ENCODE measurements around the gene UROC1. TPM values are rescaled to one million over a fixed set of nuclear protein-coding genes. Genes with fewer than 3 reads are reported as not detected.

Gene UROC1
- polyA plus RNA-seq, 3 donors = 0.09 to 0.29 (median 0.10) TPM

- no peak for DNase-seq (ENCODE audit: extremely low read depth in 1 of 11, low read depth in 9 of 11, low spot score in 4 of 11)
Measured at GRCh38 chr3:126548556-126549466, 31.2 kb upstream of the UROC1 start.

GRCh38 chr3:126547721-126548120, 30.1 kb upstream of the UROC1 start:
- DNase-seq (ENCODE audit: extremely low read depth in 1 of 11, low read depth in 9 of 11, low spot score in 4 of 11) = no peak

GRCh38 chr3:126546549-126547239, 29.1 kb upstream of the UROC1 start:
- DNase-seq (ENCODE audit: extremely low read depth in 1 of 11, low read depth in 9 of 11, low spot score in 4 of 11) = no peak

- DNase-seq (ENCODE audit: extremely low read depth in 1 of 11, low read depth in 9 of 11, low spot score in 4 of 11) = no peak
Measured at GRCh38 chr3:126546013-126546412, 28.4 kb upstream of the UROC1 start.

- DNase-seq (ENCODE audit: extremely low read depth in 1 of 11, low read depth in 9 of 11, low spot score in 4 of 11) = no peak
Measured at GRCh38 chr3:126545544-126545943, 28.0 kb upstream of the UROC1 start.

GRCh38 chr3:126544596-126545281, 27.2 kb upstream of the UROC1 start:
- no peak for DNase-seq (ENCODE audit: extremely low read depth in 1 of 11, low read depth in 9 of 11, low spot score in 4 of 11)

GRCh38 chr3:126543457-126544061, 26.0 kb upstream of the UROC1 start:
- no peak for DNase-seq (ENCODE audit: extremely low read depth in 1 of 11, low read depth in 9 of 11, low spot score in 4 of 11)

- no peak for DNase-seq (ENCODE audit: extremely low read depth in 1 of 11, low read depth in 9 of 11, low spot score in 4 of 11)
Measured at GRCh38 chr3:126542340-126543241, 25.0 kb upstream of the UROC1 start.

- no peak for DNase-seq (ENCODE audit: extremely low read depth in 1 of 11, low read depth in 9 of 11, low spot score in 4 of 11)
Measured at GRCh38 chr3:126541628-126542339, 24.2 kb upstream of the UROC1 start.

- no peak for DNase-seq (ENCODE audit: extremely low read depth in 1 of 11, low read depth in 9 of 11, low spot score in 4 of 11)
Measured at GRCh38 chr3:126540951-126541627, 23.5 kb upstream of the UROC1 start.

GRCh38 chr3:126540342-126540849, 22.8 kb upstream of the UROC1 start:
- peak in 1 of 11 donors; percentile 21 for DNase-seq (ENCODE audit: extremely low read depth in 1 of 11, low read depth in 9 of 11, low spot score in 4 of 11)

GRCh38 chr3:126539558-126540250, 22.1 kb upstream of the UROC1 start:
- DNase-seq (ENCODE audit: extremely low read depth in 1 of 11, low read depth in 9 of 11, low spot score in 4 of 11) = no peak

- DNase-seq (ENCODE audit: extremely low read depth in 1 of 11, low read depth in 9 of 11, low spot score in 4 of 11) = no peak
Measured at GRCh38 chr3:126538966-126539365, 21.4 kb upstream of the UROC1 start.

- no peak for DNase-seq (ENCODE audit: extremely low read depth in 1 of 11, low read depth in 9 of 11, low spot score in 4 of 11)
Measured at GRCh38 chr3:126538316-126538715, 20.7 kb upstream of the UROC1 start.

GRCh38 chr3:126537730-126538281, 20.2 kb upstream of the UROC1 start:
- no peak for DNase-seq (ENCODE audit: extremely low read depth in 1 of 11, low read depth in 9 of 11, low spot score in 4 of 11)

GRCh38 chr3:126537116-126537729, 19.6 kb upstream of the UROC1 start:
- DNase-seq (ENCODE audit: extremely low read depth in 1 of 11, low read depth in 9 of 11, low spot score in 4 of 11) = no peak
